K562 (cell line): ENCODE measurements around the gene TCF25. TPM values are rescaled to one million over a fixed set of nuclear protein-coding genes. Genes with fewer than 3 reads are reported as not detected.
A peak's percentile ranks its signal among the peaks of the same experiment; 100 is the strongest.

Source experiments
- ARID4B ChIP-seq: sonication (generic); formaldehyde crosslinking; IDR thresholded peaks from 2 replicates; pipeline ENCODE4 v1.8.0; 2022; ENCODE audit warnings: mild to moderate bottlenecking, missing genetic modification reagents
- ATF3 ChIP-seq, 2 experiments: fragments of 450-650 bp in 1 of 2; sonication (generic) in 1 of 2; formaldehyde crosslinking in 1 of 2; IDR thresholded peaks in 1 of 2; conservative IDR thresholded peaks in 1 of 2; 2 replicates each; pipeline versions ENCODE4 v1.6.1 to v1.8.1; 2016 to 2023; ENCODE audit warnings: mild to moderate bottlenecking in 2 of 2, moderate library complexity in 2 of 2, inconsistent platforms in 1 of 2, missing genetic modification reagents in 1 of 2
- CCAR2 ChIP-seq: fragments of 200-400 bp; formaldehyde crosslinking; IDR thresholded peaks from 2 replicates; pipeline ENCODE4 v1.6.1; 2017; ENCODE audit warnings: mild to moderate bottlenecking, low read depth, low read length
- FOSL1 ChIP-seq: fragments of 200-800 bp; sonication (Bioruptor generic); conservative IDR thresholded peaks from 2 replicates; pipeline ENCODE4 v1.6.1; 2016; ENCODE audit warnings: missing genetic modification characterization, missing compliant biosample characterization
- HEY1 ChIP-seq: fragments of 250-450 bp; sonication (Bioruptor Pico); IDR thresholded peaks from 2 replicates; pipeline ENCODE4 v1.5.0; 2020; ENCODE audit warnings: mild to moderate bottlenecking, moderate library complexity, borderline replicate concordance
- KLF10 ChIP-seq: fragments of 250-450 bp; sonication (Bioruptor Pico); IDR thresholded peaks from 2 replicates; pipeline ENCODE4 v1.6.1; 2021; ENCODE audit warnings: matching md5 sums
- MBD1 ChIP-seq: fragments of 250-450 bp; sonication (Bioruptor Pico); IDR thresholded peaks from 2 replicates; pipeline ENCODE4 v1.8.0; 2022; ENCODE audit warnings: inconsistent platforms
- PREB ChIP-seq: sonication (generic); formaldehyde crosslinking; IDR thresholded peaks from 2 replicates; pipeline ENCODE4 v1.8.1; 2023; ENCODE audit warnings: mild to moderate bottlenecking, missing genetic modification reagents
- PTTG1 ChIP-seq: fragments of 450-650 bp; IDR thresholded peaks from 2 replicates; pipeline ENCODE4 v1.6.1; 2016; ENCODE audit warnings: low read depth, mild to moderate bottlenecking, missing genetic modification characterization, missing compliant biosample characterization
- RBM17 ChIP-seq: fragments of 200-400 bp; formaldehyde crosslinking; IDR thresholded peaks from 2 replicates; pipeline ENCODE4 v1.6.1; 2017; ENCODE audit warnings: low read depth, mild to moderate bottlenecking, low read length, borderline replicate concordance
- RBM22 ChIP-seq: fragments of 200-400 bp; formaldehyde crosslinking; IDR thresholded peaks from 2 replicates; pipeline ENCODE4 v1.6.1; 2018; ENCODE audit warnings: low read length, low read depth; ENCODE audit not compliant: poor library complexity, severe bottlenecking
- SNAPC5 ChIP-seq: fragments of 250-450 bp; sonication (Bioruptor Pico); IDR thresholded peaks from 2 replicates; pipeline ENCODE4 v1.8.0; 2021; ENCODE audit warnings: moderate library complexity, mild to moderate bottlenecking, inconsistent platforms
- SREBF1 ChIP-seq: fragments of 150-350 bp; IDR thresholded peaks from 2 replicates; pipeline ENCODE4 v1.6.1; 2014; ENCODE audit warnings: antibody characterized with exemption, low read depth, low read length, borderline replicate concordance
- XRCC5 ChIP-seq: fragments of 200-400 bp; formaldehyde crosslinking; IDR thresholded peaks from 2 replicates; pipeline ENCODE4 v1.6.1; 2017; ENCODE audit warnings: low read depth, mild to moderate bottlenecking, low read length
- ZKSCAN8 ChIP-seq: fragments of 200-800 bp; sonication (Bioruptor generic); IDR thresholded peaks from 2 replicates; pipeline ENCODE4 v1.6.1; 2016; ENCODE audit warnings: missing genetic modification characterization, missing compliant biosample characterization
- ZNF124 ChIP-seq: sonication (generic); formaldehyde crosslinking; IDR thresholded peaks from 2 replicates; pipeline ENCODE4 v1.8.1; 2022; ENCODE audit warnings: missing genetic modification reagents
- ZNF143 ChIP-seq: sonication (generic); formaldehyde crosslinking; IDR thresholded peaks from 2 replicates; pipeline ENCODE4 v1.9.0; 2022; ENCODE audit warnings: mild to moderate bottlenecking, missing genetic modification reagents
- ZNF184 ChIP-seq: sonication (generic); formaldehyde crosslinking; IDR thresholded peaks from 2 replicates; pipeline ENCODE4 v1.5.0; 2020; ENCODE audit warnings: missing genetic modification reagents
- ZNF212 ChIP-seq: fragments of 450-650 bp; formaldehyde crosslinking; IDR thresholded peaks from 2 replicates; pipeline ENCODE4 v1.4.0; 2020; ENCODE audit warnings: mild to moderate bottlenecking
- polyA plus RNA-seq, 8 experiments: library from polyadenylated mRNA; depleted of rRNA in 4 of 8; stranded (reverse) in 5 of 8; unstranded in 3 of 8; fragments of >200 nt; fragmentation: Nextera tagmentation in 2 of 8; fragmentation: Illumina TruSeq in 1 of 8; extraction: Ambion mirVana in 2 of 8; extraction: Trizol in 1 of 8; gene quantifications; 2 replicates each; pipeline versions ENCODE4 v1.2.1 to v1.2.3, GENCODE V29; 2011 to 2014; ENCODE audit warnings: inconsistent platforms in 1 of 8, missing spikeins in 1 of 8
- total RNA-seq, 7 experiments: library from RNA; depleted of rRNA in 6 of 7; stranded (reverse); fragments of >200 nt in 6 of 7; fragmentation: Illumina TruSeq in 2 of 7; extraction: Trizol in 2 of 7; gene quantifications; 2 replicates each; pipeline versions ENCODE4 v1.2.1 to v1.2.3, GENCODE V29; 2011 to 2021; ENCODE audit warnings: low replicate concordance in 1 of 7

The TCF25 gene
- total and polyA plus RNA-seq, 9 of the 15 experiments (the other 6 are each of a cell fraction or from before 2014, with no cell fraction given) = 9.0 to 154 (median 83.8) TPM

GRCh38 chr16:89918453-89919347, 45.3 kb downstream of the TCF25 start, which contains the start of gene MC1R (continued):
- TF ChIP-seq ARID4B (no peak), SNAPC5 (CRISPR knock-in tag) (no peak), ZNF143 (CRISPR knock-in tag) (no peak), RBM22 (peak; percentile 17), MBD1 (CRISPR knock-in tag) (no peak), PTTG1 (tag) (no peak), ATF3 (IDR thresholded peaks at IDR 0.05) (no peak), ATF3 (CRISPR knock-in tag; conservative IDR thresholded peaks at IDR 0.05) (no peak), ZNF124 (CRISPR knock-in tag) (no peak), XRCC5 (peak; percentile 88), SREBF1 (no peak), ZNF184 (no peak), ZKSCAN8 (CRISPR knock-in tag) (no peak), CCAR2 (no peak), PREB (no peak), KLF10 (no peak), ZNF212 (CRISPR knock-in tag) (no peak), FOSL1 (no peak), HEY1 (no peak), RBM17 (no peak)
